Astrocyte of the cerebellum (primary cell): ENCODE data around the gene STPG2.

ENCODE experiments used
- DNase-seq: peaks from one replicate; pipeline ENCODE4 v3.0.0-alpha.2; 2011; ENCODE audit warnings: low read depth
- H3K4me3 ChIP-seq: 2 replicates; pipeline ENCODE4 v1.5.1; 2011; ENCODE audit warnings: mild to moderate bottlenecking, low read depth, low read length, moderate library complexity
- CTCF ChIP-seq: IDR thresholded peaks from 2 replicates; pipeline ENCODE4 v1.5.1; 2012; ENCODE audit warnings: low read length, low read depth, moderate library complexity, mild to moderate bottlenecking; ENCODE audit errors: missing control alignments
- in situ Hi-C: cut with HindIII; loops from 2 replicates; pipeline ENCODE4 v1.10.0; 2017; ENCODE audit warnings: low sequenced_read_pairs

Gene STPG2

GRCh38 chr4:98143001-98143899 is at the start of gene STPG2:
TSS of gene STPG2 (minus strand) at chr4:98143476.
- in situ Hi-C loops, result no loop called here
- peak; percentile 53 for TF ChIP-seq CTCF
- H3K4me3 ChIP-seq, result peak within 1 kb of the TSS; percentile 70
- peak; percentile 59 for DNase-seq

GRCh38 chr4:98185279-98185678 is 42.0 kb upstream of the STPG2 start:
- in situ Hi-C loops, result no loop called here
- TF ChIP-seq CTCF, result no peak
- H3K4me3 ChIP-seq, result no peak overlapping the region
- no peak for DNase-seq

- DNase-seq, result no peak
- H3K4me3 ChIP-seq, result no peak overlapping the region
- no peak for TF ChIP-seq CTCF
- in situ Hi-C loops, result no loop called here
These were observed 38.5 kb upstream of the STPG2 start for GRCh38 chr4:98181809-98182208.

GRCh38 chr4:98179951-98180350 is 36.7 kb upstream of the STPG2 start:
- no peak overlapping the region for H3K4me3 ChIP-seq
- in situ Hi-C loops, result no loop called here
- TF ChIP-seq CTCF, result no peak
- no peak for DNase-seq

- in situ Hi-C loops, result no loop called here
- H3K4me3 ChIP-seq, result no peak overlapping the region
- no peak for DNase-seq
- TF ChIP-seq CTCF, result no peak
These were observed 33.3 kb upstream of the STPG2 start for GRCh38 chr4:98176531-98176930.

GRCh38 chr4:98170035-98170434 is 26.8 kb upstream of the STPG2 start:
- TF ChIP-seq CTCF, result no peak
- no peak overlapping the region for H3K4me3 ChIP-seq
- DNase-seq, result no peak
- in situ Hi-C loops, result no loop called here
